ENCODE data around the gene ZNF804B.

Gene ZNF804B

GRCh38 chr7:88761779-88762178 is 2.3 kb downstream of the ZNF804B start:
- H3K9me3 ChIP-seq (ENCODE audit: insufficient read depth, low read length), result no peaks in the 10 kb centered on the region
- H3K36me3 ChIP-seq (replicated peaks; ENCODE audit: low read depth, low read length), result no peaks in the 10 kb centered on the region
- H4K20me1 ChIP-seq (ENCODE audit: insufficient read depth, low read length), result no peaks in the 10 kb centered on the region
- no peaks in the 10 kb centered on the region for H3K4me1 ChIP-seq (ENCODE audit: low read length)
- H3K27me3 ChIP-seq (ENCODE audit: low read depth, low read length), result no peaks in the 10 kb centered on the region
- no peak overlapping the region for H3K9ac ChIP-seq (ENCODE audit: low read length)
- H3K4me2 ChIP-seq (ENCODE audit: low read length), result no peak overlapping the region
- H2AFZ ChIP-seq (ENCODE audit: low read depth, low read length), result no peak overlapping the region
- H3K27ac ChIP-seq (ENCODE audit: low read length), result no peak overlapping the region
- no peak for TF ChIP-seq EZH2phosphoT487 (IDR thresholded peaks at IDR 0.05; ENCODE audit: low read depth)
- no peak for TF ChIP-seq CTCF (IDR thresholded peaks at IDR 0.05; ENCODE audit: low read depth, low read length)
- no peaks in the 10 kb centered on the region for H3K79me2 ChIP-seq (ENCODE audit: low read length)
- H3K4me3 ChIP-seq (ENCODE audit: low read length), result no peak overlapping the region

DNA sequence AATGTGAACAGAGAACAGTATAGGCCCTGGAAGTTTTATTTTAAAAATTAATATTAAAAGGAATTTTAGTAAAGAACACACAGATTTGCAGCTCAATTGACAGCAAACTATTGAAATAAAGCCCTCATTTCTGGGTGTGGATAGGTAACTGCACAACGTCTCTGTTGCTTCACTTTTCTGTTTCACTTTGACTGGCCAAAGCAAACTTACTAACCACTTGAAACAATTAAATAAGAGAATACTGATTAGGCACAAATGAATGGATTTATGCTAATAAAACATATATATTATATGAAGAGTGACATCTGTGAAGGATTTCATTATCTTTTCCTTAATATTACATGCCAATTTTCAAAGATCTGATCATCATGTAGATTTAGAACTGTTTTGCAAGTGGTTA is 11.9 kb downstream of the ZNF804B start:
- TF ChIP-seq EZH2phosphoT487 (IDR thresholded peaks at IDR 0.05; ENCODE audit: low read depth) (no peak), CTCF (IDR thresholded peaks at IDR 0.05; ENCODE audit: low read depth, low read length) (no peak)
- no peak overlapping the region for H3K27ac ChIP-seq (ENCODE audit: low read length)
- no peak overlapping the region for H2AFZ ChIP-seq (ENCODE audit: low read depth, low read length)

DNA sequence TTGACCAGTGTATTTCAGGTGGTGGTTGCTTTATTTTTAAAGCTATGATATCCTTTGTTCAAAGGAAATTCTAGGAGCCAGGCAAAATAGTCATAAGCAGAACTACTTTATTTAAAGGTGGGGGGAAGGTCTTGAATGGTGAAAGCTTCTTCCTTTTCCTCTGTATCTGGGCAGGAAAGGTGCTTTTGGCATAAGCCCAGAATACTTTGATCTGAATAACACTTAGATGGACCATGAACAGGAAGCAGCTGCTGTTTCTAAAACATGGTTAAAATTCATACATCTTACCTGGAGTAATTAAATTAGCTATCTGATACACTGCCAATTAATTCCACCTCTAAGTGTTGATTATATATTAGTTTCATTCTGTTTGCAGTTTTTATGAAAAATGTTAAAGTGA is 13.3 kb downstream of the ZNF804B start:
- no peak overlapping the region for H3K9ac ChIP-seq (ENCODE audit: low read length)
- H3K27ac ChIP-seq (ENCODE audit: low read length), result no peak overlapping the region
- no peak overlapping the region for H3K4me2 ChIP-seq (ENCODE audit: low read length)
- H3K27me3 ChIP-seq (ENCODE audit: low read depth, low read length), result no peaks in the 10 kb centered on the region
- H2AFZ ChIP-seq (ENCODE audit: low read depth, low read length), result no peak overlapping the region
- H3K36me3 ChIP-seq (replicated peaks; ENCODE audit: low read depth, low read length), result no peaks in the 10 kb centered on the region
- H3K4me3 ChIP-seq (ENCODE audit: low read length), result no peak overlapping the region
- H3K4me1 ChIP-seq (ENCODE audit: low read length), result no peaks in the 10 kb centered on the region
- H4K20me1 ChIP-seq (ENCODE audit: insufficient read depth, low read length), result no peaks in the 10 kb centered on the region
- TF ChIP-seq CTCF (IDR thresholded peaks at IDR 0.05; ENCODE audit: low read depth, low read length) (no peak), EZH2phosphoT487 (IDR thresholded peaks at IDR 0.05; ENCODE audit: low read depth) (no peak)
- no peaks in the 10 kb centered on the region for H3K9me3 ChIP-seq (ENCODE audit: insufficient read depth, low read length)
- H3K79me2 ChIP-seq (ENCODE audit: low read length), result no peaks in the 10 kb centered on the region

More for the DNA sequence above, 11.9 kb downstream of the ZNF804B start:
- H3K36me3 ChIP-seq (replicated peaks; ENCODE audit: low read depth, low read length), result no peaks in the 10 kb centered on the region
- H3K4me1 ChIP-seq (ENCODE audit: low read length), result no peaks in the 10 kb centered on the region
- H3K4me2 ChIP-seq (ENCODE audit: low read length), result no peak overlapping the region
- H4K20me1 ChIP-seq (ENCODE audit: insufficient read depth, low read length), result no peaks in the 10 kb centered on the region
- no peak overlapping the region for H3K9ac ChIP-seq (ENCODE audit: low read length)
- H3K79me2 ChIP-seq (ENCODE audit: low read length), result no peaks in the 10 kb centered on the region
- no peaks in the 10 kb centered on the region for H3K27me3 ChIP-seq (ENCODE audit: low read depth, low read length)
- H3K4me3 ChIP-seq (ENCODE audit: low read length), result no peak overlapping the region
- H3K9me3 ChIP-seq (ENCODE audit: insufficient read depth, low read length), result no peaks in the 10 kb centered on the region

DNA sequence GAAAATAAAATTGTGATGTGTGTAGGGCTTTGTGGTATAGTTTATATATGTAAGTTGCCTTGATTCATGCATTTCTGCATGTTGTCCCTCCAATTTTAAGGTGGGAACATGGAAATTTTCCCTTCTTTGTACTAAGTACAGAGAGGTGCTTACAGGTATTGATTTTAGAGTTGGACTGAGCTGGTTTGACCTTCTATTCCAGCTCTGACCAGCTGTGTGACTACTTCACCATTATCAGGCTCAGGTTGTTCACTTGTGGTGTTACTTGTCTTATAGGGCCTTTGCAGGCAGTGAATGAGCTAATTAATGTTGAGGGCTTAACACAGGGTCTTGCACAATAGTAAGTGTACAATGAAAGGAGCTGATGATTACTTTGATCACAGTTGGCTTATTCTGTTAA is 16.3 kb downstream of the ZNF804B start:
- H3K4me3 ChIP-seq (ENCODE audit: low read length), result no peak overlapping the region
- H3K27me3 ChIP-seq (ENCODE audit: low read depth, low read length), result no peaks in the 10 kb centered on the region
- H3K27ac ChIP-seq (ENCODE audit: low read length), result no peak overlapping the region
- H3K9ac ChIP-seq (ENCODE audit: low read length), result no peak overlapping the region
- TF ChIP-seq EZH2phosphoT487 (IDR thresholded peaks at IDR 0.05; ENCODE audit: low read depth) (no peak), CTCF (IDR thresholded peaks at IDR 0.05; ENCODE audit: low read depth, low read length) (no peak)
- H2AFZ ChIP-seq (ENCODE audit: low read depth, low read length), result no peak overlapping the region
- no peaks in the 10 kb centered on the region for H3K4me1 ChIP-seq (ENCODE audit: low read length)
- no peaks in the 10 kb centered on the region for H3K9me3 ChIP-seq (ENCODE audit: insufficient read depth, low read length)
- H4K20me1 ChIP-seq (ENCODE audit: insufficient read depth, low read length), result no peaks in the 10 kb centered on the region
- H3K36me3 ChIP-seq (replicated peaks; ENCODE audit: low read depth, low read length), result no peaks in the 10 kb centered on the region
- no peak overlapping the region for H3K4me2 ChIP-seq (ENCODE audit: low read length)
- no peaks in the 10 kb centered on the region for H3K79me2 ChIP-seq (ENCODE audit: low read length)

All from OCI-LY3 (cell line).